ENCODE data around the gene KRTAP4-3. TPM values are rescaled to one million over a fixed set of nuclear protein-coding genes. Genes with fewer than 3 reads are reported as not detected.
"Not testable (repeated sequence)": the region's sequence is repeated elsewhere in the genome, so short reads cannot be mapped to it uniquely, and the experiment has no call there.

The KRTAP4-3 gene
- total RNA-seq, 4 donors from 2014 or later: not detected

- H3K4me1 ChIP-seq: no peaks in the 10 kb centered on the region
- no peak for ATAC-seq
- no peak within 1 kb of the TSS for H3K27ac ChIP-seq
- WGBS, 2 donors (ENCODE audit: low coverage in 1 of 2): 58 to 83% methylated on average over 2 to 6 of the region's 6 CpGs
- no peaks in the 10 kb centered on the region for H3K36me3 ChIP-seq
- H3K9me3 ChIP-seq: peaks cover 0 to 42% (median 0%) of the 10 kb centered on the region in 3 donors
- peaks cover 9% of the 10 kb centered on the region for H3K27me3 ChIP-seq
- no peak for TF ChIP-seq POLR2AphosphoS5 (IDR thresholded peaks at IDR 0.05)
- no peak for TF ChIP-seq EP300 (IDR thresholded peaks at IDR 0.05)
- TF ChIP-seq POLR2A (IDR thresholded peaks at IDR 0.05): no peak
- no peak for TF ChIP-seq CTCF (IDR thresholded peaks at IDR 0.05)
- no peak within 1 kb of the TSS for H3K4me3 ChIP-seq
These were observed 27.5 kb downstream of the KRTAP4-3 start, which contains the start of gene KRTAP4-6 for GRCh38 chr17:41140360-41141131. Gene KRTAP4-6 (minus strand): TSS chr17:41140544. CDS start chr17:41140487, 57 bp downstream.

- H3K27me3 ChIP-seq, H3K36me3 ChIP-seq, H3K4me1 ChIP-seq, H3K4me3 ChIP-seq, H3K27ac ChIP-seq, ATAC-seq: not testable (repeated sequence)
- WGBS, 2 donors (ENCODE audit: low coverage in 1 of 2): 87 to 93% methylated on average over 7 to 8 of the region's 12 CpGs
- peaks cover 0 to 42% (median 0%) of the 10 kb centered on the region in 3 donors for H3K9me3 ChIP-seq
These were observed 28.2 kb downstream of the KRTAP4-3 start for GRCh38 chr17:41139865-41140264.

- TF ChIP-seq POLR2A (IDR thresholded peaks at IDR 0.05) (no peak), EP300 (IDR thresholded peaks at IDR 0.05) (no peak), CTCF (IDR thresholded peaks at IDR 0.05) (no peak), POLR2AphosphoS5 (IDR thresholded peaks at IDR 0.05) (no peak)
- Histone ChIP-seq H3K4me1 (no peaks in the 10 kb centered on the region), H3K27me3 (no peaks in the 10 kb centered on the region), H3K36me3 (no peaks in the 10 kb centered on the region), H3K9me3 (peaks cover 0 to 11% (median 0%) of the 10 kb centered on the region in 3 donors), H3K4me3 (no peak overlapping the region), H3K27ac (no peak overlapping the region)
- ATAC-seq: no peak
- 35 to 69% methylated on average over 2 of the region's 2 CpGs for WGBS, 2 donors (ENCODE audit: low coverage in 1 of 2)
These were observed 33.9 kb downstream of the KRTAP4-3 start for GRCh38 chr17:41133880-41134735.

- Histone ChIP-seq H3K9me3 (no peaks in the 10 kb centered on the region), H3K4me1 (no peaks in the 10 kb centered on the region), H3K4me3 (no peak overlapping the region), H3K27me3 (no peaks in the 10 kb centered on the region), H3K27ac (no peak overlapping the region), H3K36me3 (no peaks in the 10 kb centered on the region)
- 83 to 85% methylated on average over 3 of the region's 3 CpGs for WGBS, 2 donors (ENCODE audit: low coverage in 1 of 2)
- no peak for ATAC-seq
- no peak for TF ChIP-seq EP300 (IDR thresholded peaks at IDR 0.05)
- TF ChIP-seq CTCF (IDR thresholded peaks at IDR 0.05): no peak
These were observed 36.0 kb downstream of the KRTAP4-3 start for GRCh38 chr17:41131979-41132378.

- 67 to 92% methylated on average over 1 of the region's 1 CpG for WGBS, 2 donors (ENCODE audit: low coverage in 1 of 2)
These were observed 40.6 kb downstream of the KRTAP4-3 start for GRCh38 chr17:41127371-41127770.

More at GRCh38 chr17:41127371-41127770, 40.6 kb downstream of the KRTAP4-3 start:
- no peaks in the 10 kb centered on the region for H3K9me3 ChIP-seq
- TF ChIP-seq EP300 (IDR thresholded peaks at IDR 0.05): no peak
- TF ChIP-seq POLR2AphosphoS5 (IDR thresholded peaks at IDR 0.05): no peak
- no peak for TF ChIP-seq CTCF (IDR thresholded peaks at IDR 0.05)
- TF ChIP-seq POLR2A (IDR thresholded peaks at IDR 0.05): no peak
- no peak overlapping the region for H3K27ac ChIP-seq
- no peaks in the 10 kb centered on the region for H3K36me3 ChIP-seq
- peaks cover 10% of the 10 kb centered on the region for H3K27me3 ChIP-seq
- no peak for ATAC-seq
- H3K4me3 ChIP-seq: no peak overlapping the region
- no peaks in the 10 kb centered on the region for H3K4me1 ChIP-seq

All from gastroesophageal sphincter (tissue), 4 donors.